ENCODE results near the gene WDR4.
"Not testable (repeated sequence)": the region's sequence is repeated elsewhere in the genome, so short reads cannot be mapped to it uniquely, and the experiment has no call there.

Gene WDR4

DNA sequence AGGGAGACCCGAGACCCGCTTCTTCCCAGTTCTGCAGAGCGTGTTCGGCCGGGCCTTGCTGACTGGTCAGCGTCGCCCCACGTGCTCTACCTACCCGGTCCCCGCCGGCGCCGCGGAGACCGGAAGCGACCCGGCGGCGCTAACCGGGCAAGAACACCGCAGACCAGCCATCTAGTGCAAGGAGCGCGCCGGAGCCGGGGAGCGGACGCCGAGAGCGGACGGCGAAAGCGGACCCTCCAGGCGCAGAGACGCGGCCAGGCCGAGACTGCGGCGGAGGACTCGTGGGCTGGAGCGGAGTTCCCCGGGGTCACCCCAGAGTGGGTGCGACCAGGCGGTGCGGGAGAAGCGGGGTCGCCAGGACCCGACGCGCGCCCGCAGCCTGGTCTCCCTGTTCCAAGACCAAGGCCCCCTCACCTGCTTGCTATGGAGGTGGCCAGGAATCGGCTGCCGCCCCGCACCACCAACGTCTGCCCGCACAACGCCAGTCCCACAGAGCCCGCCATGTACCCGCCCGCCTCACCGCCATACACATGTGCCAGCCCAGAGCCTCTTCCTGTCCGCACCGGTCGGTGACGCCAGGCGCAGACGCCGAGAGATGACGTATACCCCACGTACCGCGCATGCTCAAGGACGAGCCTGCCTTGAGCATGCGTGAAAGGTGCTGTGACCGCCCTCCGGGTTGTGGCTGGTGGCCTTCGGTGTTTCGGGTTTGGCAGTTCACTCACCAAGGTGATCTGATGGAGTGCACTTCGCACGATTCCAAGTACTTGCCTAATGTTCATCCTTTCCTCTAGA is at the start of gene WDR4:
TSS of gene WDR4 (minus strand) at position 547 of the 795 bp plus-strand sequence. CDS start at position 503, 44 bp downstream.
- FAIRE-seq = no peak

DNA sequence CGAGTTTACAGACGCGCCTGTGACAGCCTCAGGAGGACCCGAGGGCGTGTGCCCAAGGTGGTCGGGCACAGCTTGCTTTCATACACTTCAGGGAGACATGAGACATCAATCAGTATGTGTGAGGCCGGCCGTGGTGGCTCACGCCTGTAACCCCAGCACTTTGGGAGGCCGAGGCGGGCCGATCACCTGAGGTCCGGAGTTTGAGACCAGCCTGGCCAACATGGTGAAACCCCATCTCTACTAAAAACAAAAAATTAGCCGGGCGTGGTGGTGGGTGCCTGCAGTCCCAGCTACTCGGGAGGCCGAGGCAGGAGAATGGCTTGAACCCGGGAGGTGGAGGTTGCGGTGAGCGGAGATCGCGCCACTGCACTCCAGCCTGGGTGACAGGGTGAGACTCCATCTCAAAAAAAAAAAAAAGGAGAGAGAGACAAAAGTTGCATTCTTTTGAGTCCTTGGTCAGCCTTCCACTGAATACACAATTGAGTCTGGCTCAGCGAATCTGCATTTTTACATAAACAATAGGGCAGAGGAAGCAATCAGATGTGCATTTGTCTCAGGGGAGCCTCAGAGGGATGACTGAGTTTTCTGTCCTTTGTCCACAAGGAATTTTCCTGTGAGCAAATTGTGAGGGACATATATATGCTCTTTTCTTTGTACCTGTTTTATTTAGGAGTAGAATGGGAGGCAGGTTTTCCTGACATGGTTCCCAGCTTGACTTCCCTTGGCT is 48.3 kb upstream of the WDR4 start:
- FAIRE-seq = not testable (repeated sequence)

DNA sequence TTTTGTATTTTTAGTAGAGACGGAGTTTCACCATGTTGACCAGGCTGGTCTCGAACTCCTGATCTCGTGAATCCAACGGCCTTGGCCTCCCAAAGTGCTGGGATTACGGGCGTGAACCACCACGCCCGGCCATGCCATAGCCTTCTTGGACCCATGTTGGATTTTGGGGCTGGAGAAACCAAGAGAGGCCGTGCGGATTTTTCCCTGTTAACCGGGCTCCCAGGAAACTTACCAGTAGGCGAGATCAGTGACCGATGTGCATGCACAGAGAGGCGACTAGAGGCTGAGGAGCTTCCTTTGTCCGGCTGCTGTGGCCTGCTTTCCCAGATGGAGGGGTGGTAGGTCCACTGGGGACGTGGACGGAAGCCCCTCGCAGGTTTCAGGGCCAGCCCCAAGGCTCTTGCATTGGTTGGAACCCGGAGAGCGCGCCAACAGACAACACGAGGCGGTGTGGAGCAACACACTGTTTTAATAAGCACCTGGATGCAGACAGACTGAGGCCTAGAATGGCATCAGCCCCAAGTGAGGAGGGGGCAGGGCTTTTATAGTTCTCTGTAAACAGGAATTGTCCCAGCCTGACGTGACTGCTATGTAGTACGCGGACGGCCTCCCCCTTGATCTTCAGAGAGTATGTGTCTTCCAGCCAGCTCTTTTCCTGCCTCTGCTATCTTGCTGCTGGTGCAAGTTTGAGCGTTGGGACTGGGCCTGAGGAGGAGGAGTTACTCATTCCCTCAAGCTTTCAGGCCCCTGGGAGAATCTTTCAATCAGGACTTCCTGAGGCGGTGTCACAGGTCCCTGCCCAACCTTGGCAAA is 46.0 kb upstream of the WDR4 start, which contains the start of gene ERVH48-1:
TSS of gene ERVH48-1 (minus strand) at position 517 of the 813 bp plus-strand sequence. CDS start 6,624 bp downstream, outside the sequence.
- no peak for FAIRE-seq

DNA sequence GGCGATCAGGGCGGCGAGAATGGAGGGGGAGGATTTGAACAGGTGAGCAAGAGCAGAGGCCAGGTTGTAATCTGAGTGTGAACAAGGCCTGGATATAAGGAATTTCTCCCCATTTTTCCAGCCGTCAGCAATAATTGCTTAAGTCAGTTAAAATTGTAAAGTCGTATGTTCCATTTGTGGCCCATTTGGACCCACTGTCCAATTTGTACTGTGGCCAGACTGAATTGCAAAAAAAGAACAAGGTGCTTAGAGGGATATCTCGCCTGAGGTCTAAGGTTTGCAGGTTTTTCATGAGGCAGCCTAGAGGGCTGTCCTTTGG is 45.1 kb upstream of the WDR4 start:
- no peak for FAIRE-seq

DNA sequence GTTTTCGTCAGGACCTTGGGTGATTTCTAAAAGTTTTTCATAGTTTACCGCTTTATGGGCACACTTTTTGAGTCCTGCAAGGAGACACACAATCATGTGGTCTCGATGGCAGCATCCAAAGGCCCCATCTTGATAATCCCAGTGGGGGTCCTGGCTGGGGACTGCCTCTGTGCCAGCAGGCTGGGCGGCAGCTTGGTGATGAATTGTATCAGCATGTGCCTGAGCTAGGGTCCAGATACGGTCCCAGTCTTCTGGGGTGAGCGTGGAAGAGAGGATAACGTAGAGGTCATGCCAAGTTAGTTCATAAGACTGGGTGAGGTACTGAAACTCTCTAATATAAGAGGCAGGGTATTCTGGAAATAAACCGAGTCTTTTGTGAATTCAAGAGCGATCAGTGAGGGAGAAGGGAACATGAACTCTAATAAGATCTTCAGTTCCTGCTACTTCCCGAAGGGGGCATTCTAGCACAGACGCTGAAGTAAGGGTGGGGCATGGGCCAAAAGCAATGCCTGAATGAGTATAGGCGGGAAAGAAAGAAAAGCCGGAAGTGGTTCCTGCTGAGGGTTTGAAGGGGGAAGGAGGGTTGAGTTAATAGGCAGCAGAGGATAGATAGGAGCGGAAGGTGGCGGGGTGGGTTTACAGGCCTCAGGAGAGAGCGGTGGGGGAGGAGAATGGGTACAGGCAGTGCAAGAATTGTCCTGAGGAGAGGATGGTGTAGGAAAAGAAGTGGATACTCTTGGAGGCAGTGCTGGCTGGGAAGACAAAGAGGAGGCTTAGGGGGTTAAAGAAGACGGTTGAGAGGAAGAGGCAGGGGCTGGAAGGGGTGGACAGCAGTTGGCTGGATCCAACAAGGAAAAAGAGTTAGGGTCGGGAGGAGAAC is 44.5 kb upstream of the WDR4 start:
- no peak for FAIRE-seq

DNA sequence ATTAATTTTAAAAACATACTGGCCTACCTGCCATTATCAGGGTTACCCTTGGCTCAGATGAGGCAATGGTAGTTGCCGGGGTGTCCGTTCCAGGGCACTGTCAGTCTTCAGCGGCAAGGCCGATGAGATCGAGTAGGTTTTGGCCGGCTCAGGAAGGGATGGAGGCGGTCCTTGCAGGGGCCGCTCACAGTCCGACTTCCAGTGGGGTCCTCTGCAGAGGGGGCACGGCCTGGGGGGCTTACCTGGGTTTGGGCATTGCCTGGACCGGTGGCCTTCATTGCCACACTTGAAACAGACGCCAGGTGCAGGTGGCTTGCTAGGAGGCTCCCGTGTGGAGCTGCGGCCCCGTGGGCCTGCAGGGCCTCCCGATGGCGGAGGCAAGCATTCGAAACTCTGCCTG is 43.6 kb upstream of the WDR4 start:
- FAIRE-seq = no peak

DNA sequence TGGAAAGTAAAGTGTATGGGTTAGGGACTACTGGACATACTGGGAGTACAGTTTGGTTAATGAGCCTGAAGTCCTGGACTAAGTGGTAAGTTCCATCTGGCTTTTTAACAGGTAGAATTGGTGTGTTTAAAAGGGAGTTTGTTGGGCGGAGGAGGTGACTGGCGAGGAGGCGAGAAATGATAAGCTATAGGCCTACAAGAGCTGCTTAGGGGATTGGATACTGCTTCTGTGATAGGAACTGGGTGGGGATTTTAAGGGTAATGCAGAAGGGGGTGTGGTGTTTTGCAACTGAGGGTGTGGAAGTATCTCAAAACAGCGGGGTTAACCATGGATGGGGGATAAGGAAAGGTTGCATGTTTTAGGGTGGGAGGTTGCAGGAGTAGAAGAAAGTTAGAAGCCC is 42.6 kb upstream of the WDR4 start:
- FAIRE-seq = no peak

DNA sequence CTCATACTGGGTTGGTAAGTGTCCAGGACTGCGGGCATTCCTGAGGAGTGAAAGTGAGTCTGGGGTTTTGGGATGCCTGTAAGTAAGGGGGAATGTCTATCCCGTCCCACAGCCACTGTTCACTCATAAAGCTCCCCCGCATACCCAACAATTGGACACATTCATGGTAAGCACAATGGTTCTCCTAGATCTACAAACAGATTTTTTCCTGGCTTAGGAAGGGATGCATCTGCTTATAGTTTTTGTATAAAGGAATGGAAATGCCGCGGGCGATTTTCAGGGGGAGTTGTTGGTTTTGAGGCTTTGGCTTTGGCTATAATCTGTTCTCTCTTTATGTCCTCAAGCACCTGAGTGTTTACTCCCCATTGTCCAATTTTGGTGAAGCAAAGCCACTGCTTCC is 39.0 kb upstream of the WDR4 start:
- no peak for FAIRE-seq

- FAIRE-seq = no peak
Observed at GRCh38 chr21:42913476-42913875, 34.1 kb upstream of the WDR4 start.

DNA sequence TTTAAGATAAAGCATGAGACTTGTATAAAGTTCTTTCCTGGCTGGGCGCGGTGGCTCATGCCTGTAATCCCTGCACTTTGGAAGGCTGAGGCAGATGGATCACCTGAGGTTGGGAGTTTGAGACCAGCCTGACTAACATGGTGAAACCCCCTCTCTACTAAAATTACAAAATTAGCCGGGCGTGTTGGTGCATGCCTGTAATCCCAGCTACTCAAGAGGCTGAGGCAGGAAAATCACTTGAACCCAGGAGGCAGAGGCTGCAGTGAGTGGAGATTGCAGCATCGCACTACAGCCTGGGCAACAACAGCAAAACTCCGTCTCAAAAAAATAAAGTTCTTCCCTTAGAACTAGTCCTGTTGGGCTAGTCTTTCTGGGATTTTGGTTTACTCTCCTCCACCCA is 32.6 kb upstream of the WDR4 start:
- FAIRE-seq = not testable (repeated sequence)

DNA sequence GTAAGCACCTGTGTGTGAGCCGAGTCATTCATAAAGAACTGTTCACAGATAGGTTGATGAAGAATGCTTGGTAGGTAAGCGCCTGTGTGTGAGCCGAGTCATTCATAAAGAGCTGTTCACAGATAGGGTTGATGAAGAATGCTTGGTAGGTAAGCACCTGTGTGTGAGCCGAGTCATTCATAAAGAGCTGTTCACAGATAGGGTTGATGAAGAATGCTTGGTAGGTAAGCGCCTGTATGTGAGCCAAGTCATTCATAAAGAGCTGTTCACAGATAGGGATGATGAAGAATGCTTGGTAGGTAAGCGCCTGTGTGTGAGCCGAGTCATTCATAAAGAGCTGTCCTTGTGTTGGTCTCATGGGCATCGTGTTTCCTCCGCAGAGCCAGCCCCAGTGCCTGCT is 29.1 kb upstream of the WDR4 start:
- FAIRE-seq = not testable (repeated sequence)

DNA sequence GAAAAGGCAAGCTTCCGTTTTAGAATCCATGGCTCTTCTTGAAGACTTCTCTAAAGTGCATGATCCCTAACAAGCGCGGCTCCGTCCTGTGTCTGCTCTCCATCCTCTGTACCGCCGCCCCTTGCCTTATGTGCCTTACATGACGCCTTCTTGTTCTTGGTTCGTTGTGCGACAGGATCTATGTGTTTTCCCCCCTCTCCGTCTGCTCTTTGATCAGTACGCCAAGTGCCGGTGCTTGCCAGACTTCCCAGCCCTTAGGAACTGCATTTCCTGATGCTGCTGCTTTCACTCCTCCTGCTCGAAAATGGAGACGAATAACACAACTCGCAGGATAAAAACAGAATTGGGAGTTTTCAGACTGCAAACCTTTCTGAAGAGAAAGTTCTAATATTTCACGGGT is 26.9 kb upstream of the WDR4 start:
- FAIRE-seq = no peak

DNA sequence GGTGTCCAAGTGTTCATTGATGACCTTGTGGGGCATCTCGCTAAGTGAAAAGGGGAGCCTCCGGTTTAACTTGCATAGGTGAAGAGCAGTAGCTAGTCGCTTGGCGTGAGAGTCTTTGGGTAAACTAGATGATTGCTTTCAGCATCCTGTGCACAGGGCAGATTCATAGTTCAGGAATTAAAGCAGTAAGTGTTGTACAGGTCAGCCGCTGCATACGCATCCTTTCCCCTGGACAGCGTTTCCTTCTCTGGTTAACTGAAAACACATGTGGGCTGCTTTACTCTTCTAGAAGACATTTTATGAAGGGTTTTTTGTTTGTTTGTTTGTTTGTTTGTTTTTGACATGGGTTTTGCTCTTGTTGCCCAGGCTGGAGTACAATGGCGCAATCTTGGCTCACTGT is 25.9 kb upstream of the WDR4 start:
- no peak for FAIRE-seq

DNA sequence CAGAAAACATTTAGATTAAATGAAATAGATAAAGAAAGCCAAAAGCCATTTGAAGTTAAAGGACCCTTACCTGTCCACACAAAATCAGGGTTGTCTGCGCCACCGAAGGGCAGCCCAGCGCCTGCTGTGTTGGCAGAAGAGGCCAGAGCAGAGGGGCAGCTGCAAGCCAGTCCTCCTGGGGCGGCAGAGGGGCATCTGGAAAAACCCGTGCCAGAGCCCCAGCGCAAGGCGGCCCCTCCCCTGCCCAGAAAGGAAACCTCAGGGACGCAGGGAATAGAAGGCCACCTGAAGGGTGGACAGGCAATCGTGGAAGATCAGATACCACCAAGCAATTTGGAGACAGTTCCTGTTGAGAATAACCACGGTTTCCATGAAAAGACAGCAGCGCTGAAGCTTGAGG is 24.5 kb upstream of the WDR4 start:
- FAIRE-seq = no peak

GRCh38 chr21:42900446-42900845 is 21.1 kb upstream of the WDR4 start:
- FAIRE-seq = no peak

DNA sequence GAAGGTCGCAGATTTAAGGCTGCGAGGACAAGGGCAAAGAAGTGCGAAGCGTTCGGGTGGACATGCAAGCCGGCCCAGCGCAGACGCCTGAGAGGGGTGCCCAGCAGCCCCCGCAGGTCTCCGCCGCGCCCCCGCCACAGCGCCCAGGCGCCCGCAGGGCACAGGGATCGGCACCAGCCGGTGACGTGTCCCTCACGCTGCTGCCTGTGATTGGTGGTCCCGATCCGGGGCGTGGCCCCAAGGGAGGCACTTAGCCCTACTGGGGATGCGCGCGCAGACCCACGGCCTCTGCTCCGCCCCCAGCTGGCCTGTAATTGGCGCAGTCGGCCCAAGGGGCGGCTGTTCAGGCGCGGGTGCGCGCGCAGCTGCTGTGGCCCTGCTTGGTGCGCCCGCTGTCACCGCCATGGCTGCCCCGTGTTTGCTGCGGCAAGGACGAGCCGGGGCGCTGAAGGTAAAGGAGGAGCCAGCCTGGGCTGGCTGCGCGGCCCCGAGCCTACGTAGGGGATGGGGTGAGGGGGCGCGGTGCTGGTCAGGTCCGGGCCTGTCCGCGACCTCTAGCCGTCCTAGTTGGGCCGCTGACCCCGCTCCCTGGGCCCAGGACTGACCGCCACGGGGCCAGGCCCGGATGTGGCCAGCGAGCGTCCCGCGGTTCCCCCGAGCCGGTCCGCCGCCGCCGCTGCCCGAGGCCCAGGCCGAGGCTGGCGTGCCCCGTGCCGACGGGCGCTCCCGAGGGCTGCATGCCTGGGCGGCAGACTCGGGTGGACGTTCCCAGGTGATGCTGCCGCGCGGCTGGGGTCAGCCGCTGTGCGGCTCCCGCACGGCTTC is 13.8 kb upstream of the WDR4 start, which contains the start of gene NDUFV3:
TSS of gene NDUFV3 (plus strand) at position 379 of the 825 bp plus-strand sequence. CDS start at position 404, 25 bp downstream.
- no peak for FAIRE-seq

GRCh38 chr21:42892582-42892930 is 13.2 kb upstream of the WDR4 start:
- FAIRE-seq = no peak

GRCh38 chr21:42887326-42887725 is 8.0 kb upstream of the WDR4 start:
- no peak for FAIRE-seq

DNA sequence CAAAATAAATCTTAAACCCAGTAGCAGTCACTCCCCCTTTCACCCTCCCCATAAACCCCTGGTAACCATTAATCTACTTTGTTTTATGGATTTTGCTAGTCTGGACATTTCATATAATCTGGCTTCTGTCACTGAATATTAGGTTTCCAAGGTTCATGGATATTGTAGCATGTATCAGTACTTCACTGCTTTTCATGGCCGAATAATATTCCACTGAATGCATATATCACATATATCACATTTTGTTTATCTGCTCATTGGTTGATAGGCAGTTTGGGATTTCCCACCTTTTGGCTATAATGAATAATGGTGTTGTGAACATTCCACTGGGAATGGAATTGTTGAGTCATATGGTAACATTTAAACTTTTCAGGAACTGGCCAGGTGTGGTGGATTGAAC is 4.6 kb upstream of the WDR4 start:
- FAIRE-seq = no peak

DNA sequence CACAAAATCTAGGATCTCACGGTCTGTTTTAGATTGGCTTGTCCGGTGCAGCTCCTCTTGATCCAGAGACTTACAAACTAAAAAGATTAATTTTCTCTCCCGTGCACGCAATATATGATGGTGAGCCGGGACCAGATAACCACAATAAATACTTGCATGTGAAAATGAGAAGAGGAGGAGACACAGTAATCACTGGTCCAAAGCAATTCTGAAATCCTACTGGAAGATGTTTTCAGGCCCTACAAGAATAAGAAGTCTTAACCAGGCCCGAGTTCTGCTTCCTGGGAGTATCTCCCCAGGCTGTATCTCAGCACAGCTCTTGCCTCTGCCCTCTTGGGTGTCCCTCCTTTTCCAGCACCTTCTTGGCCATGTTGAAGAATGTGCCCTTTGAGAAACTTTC is 1.0 kb upstream of the WDR4 start:
- FAIRE-seq = no peak

- FAIRE-seq = no peak
Observed at GRCh38 chr21:42878678-42878992, 704 bp downstream of the WDR4 start.

GRCh38 chr21:42875811-42876210 is 3.5 kb downstream of the WDR4 start:
- not testable (repeated sequence) for FAIRE-seq
